Thyroid gland (tissue), 4 donors: Measurements from ENCODE around the gene UBE2QL1.

Experiments used
- CTCF ChIP-seq, 6 experiments: fragments of 200-600 bp in 3 of 6; fragments of 450-650 bp in 3 of 6; sonication (generic) in 3 of 6; IDR thresholded peaks; one replicate each; pipeline ENCODE4 v1.5.1; 2016 to 2019; ENCODE audit warnings: antibody characterized with exemption in 6 of 6, mild to moderate bottlenecking in 2 of 6, inconsistent platforms in 1 of 6, moderate library complexity in 1 of 6
- POLR2A ChIP-seq, 2 donors: fragments of 450-650 bp; IDR thresholded peaks; one replicate each; pipeline ENCODE4 v1.6.1; 2017; ENCODE audit warnings: antibody characterized with exemption in 2 of 2, mild to moderate bottlenecking in 2 of 2, moderate library complexity in 1 of 2

- TF ChIP-seq CTCF (IDR thresholded peaks at IDR 0.05), result no peak
- no peak for TF ChIP-seq POLR2A (IDR thresholded peaks at IDR 0.05)
Observed at GRCh38 chr5:6527749-6528455, 79.2 kb downstream of the UBE2QL1 start.
